H1 (cell line): ENCODE measurements around the gene NPHP4. TPM values are rescaled to one million over a fixed set of nuclear protein-coding genes. Genes with fewer than 3 reads are reported as not detected.

Experiments used
- CTCF ChIA-PET: fragments of 300-600 bp; sonication (Branson Sonifier 250); formaldehyde crosslinking; loops from one replicate; lab custom pipeline; 2021; ENCODE audit not compliant: partially characterized antibody; lab: Charles Lee
- POLR2A ChIA-PET: fragments of 300-600 bp; sonication (Branson Sonifier 250); formaldehyde crosslinking; loops from one replicate; lab custom pipeline; 2021; ENCODE audit warnings: inconsistent platforms; ENCODE audit not compliant: partially characterized antibody; lab: Charles Lee
- DNase-seq, 2 experiments: peaks; one replicate each; pipeline versions ENCODE4 v3.0.0 to v3.0.0-alpha.2; 2010 to 2022; ENCODE audit warnings: low spot score in 2 of 2, low read depth in 1 of 2, mixed read lengths in 1 of 2
- FAIRE-seq: peaks from 2 replicates; lab custom pipeline; 2011; peaks lifted over from hg19 to GRCh38; lab: Jason Lieb, UNC
- H2AFZ ChIP-seq: 2 replicates; pipeline ENCODE4 v1.8.1; 2012; ENCODE audit warnings: low read length, inconsistent platforms
- H2AK5ac ChIP-seq: 2 replicates; pipeline ENCODE4 v1.6.1; 2013; ENCODE audit warnings: low read depth, low read length
- H2BK120ac ChIP-seq: replicated peaks from 2 replicates; pipeline ENCODE3; 2013; ENCODE audit warnings: low read depth, low read length, inconsistent platforms
- H2BK12ac ChIP-seq: 2 replicates; pipeline ENCODE4 v1.6.1; 2013; ENCODE audit warnings: low read depth, low read length
- H2BK15ac ChIP-seq: 2 replicates; pipeline ENCODE4 v1.6.1; 2013; ENCODE audit warnings: low read length
- H2BK20ac ChIP-seq: 2 replicates; pipeline ENCODE4 v1.6.1; 2013; ENCODE audit warnings: low read length
- H2BK5ac ChIP-seq: 2 replicates; pipeline ENCODE4 v1.6.1; 2013; ENCODE audit warnings: low read depth, low read length
- H3K14ac ChIP-seq: 2 replicates; pipeline ENCODE4 v1.6.1; 2013; ENCODE audit warnings: inconsistent platforms; ENCODE audit not compliant: insufficient read length
- H3K18ac ChIP-seq: 2 replicates; pipeline ENCODE4 v1.6.1; 2013; ENCODE audit warnings: low read length; ENCODE audit errors: extremely low read depth
- H3K23ac ChIP-seq: 2 replicates; pipeline ENCODE4 v1.6.1; 2013; ENCODE audit warnings: inconsistent platforms; ENCODE audit not compliant: insufficient read length
- H3K23me2 ChIP-seq: 2 replicates; pipeline ENCODE4 v1.6.1; 2013; ENCODE audit warnings: low read depth, low read length
- H3K27ac ChIP-seq: 2 replicates; pipeline ENCODE4 v1.6.1; 2011; ENCODE audit warnings: low read depth, low read length, inconsistent platforms
- H3K27me3 ChIP-seq, 4 experiments: replicated peaks in 1 of 4; 1 replicate in 1 of 4; 2 replicates in 3 of 4; pipeline versions ENCODE4 v1.6.1 to v1.8.1; 2011 to 2013; ENCODE audit warnings: low read length in 3 of 4, mild to moderate bottlenecking in 3 of 4, inconsistent platforms in 2 of 4, mixed read lengths in 2 of 4, moderate library complexity in 1 of 4; ENCODE audit not compliant: control insufficient read depth in 3 of 4, insufficient read depth in 3 of 4; ENCODE audit errors: extremely low read depth in 1 of 4
- H3K36me3 ChIP-seq, 4 experiments: 2 replicates each; pipeline versions ENCODE4 v1.6.1 to v1.8.1; 2011 to 2013; ENCODE audit warnings: mild to moderate bottlenecking in 4 of 4, low read length in 3 of 4, moderate library complexity in 2 of 4, control low read depth in 1 of 4, inconsistent platforms in 1 of 4; ENCODE audit not compliant: insufficient read depth in 4 of 4, control insufficient read depth in 2 of 4
- H3K4ac ChIP-seq: replicated peaks from 2 replicates; pipeline ENCODE3; 2013; ENCODE audit warnings: low read length, low read depth, mixed read lengths, inconsistent platforms; ENCODE audit not compliant: insufficient read length
- H3K4me1 ChIP-seq, 4 experiments: replicated peaks in 1 of 4; 1 replicate in 1 of 4; 2 replicates in 3 of 4; pipeline versions ENCODE4 v1.6.1 to v1.8.1; 2011 to 2013; ENCODE audit warnings: low read length in 3 of 4, inconsistent platforms in 2 of 4, mixed read lengths in 1 of 4; ENCODE audit not compliant: insufficient read depth in 4 of 4, control insufficient read depth in 3 of 4
- H3K4me2 ChIP-seq, 2 experiments: 2 replicates each; pipeline versions ENCODE4 v1.6.1 to v1.8.1; 2011 to 2013; ENCODE audit warnings: low read depth in 2 of 2, low read length in 2 of 2, control low read depth in 1 of 2, inconsistent platforms in 1 of 2, mild to moderate bottlenecking in 1 of 2; ENCODE audit not compliant: insufficient read depth in 1 of 2
- H3K4me3 ChIP-seq, 4 experiments: fragments of 200-600, 300-600 bp in 1 of 4; sonication (generic), shearing (Covaris generic), sonication (Bioruptor Twin) in 1 of 4; 2 replicates each; pipeline versions ENCODE4 v1.5.1 to v1.8.1; 2011 to 2016; ENCODE audit warnings: low read length in 4 of 4, low read depth in 3 of 4, control low read depth in 2 of 4, inconsistent platforms in 2 of 4, mild to moderate bottlenecking in 2 of 4, mixed read lengths in 1 of 4, moderate library complexity in 1 of 4; ENCODE audit not compliant: insufficient read depth in 2 of 4; ENCODE audit errors: extremely low read depth in 1 of 4
- H3K56ac ChIP-seq: replicated peaks from 2 replicates; pipeline ENCODE3; 2013; ENCODE audit warnings: low read depth, mild to moderate bottlenecking, mixed read lengths, low read length, inconsistent platforms; ENCODE audit not compliant: insufficient read length
- H3K79me1 ChIP-seq: 2 replicates; pipeline ENCODE4 v1.6.1; 2013; ENCODE audit warnings: low read depth, low read length, control low read depth
- H3K79me2 ChIP-seq, 2 experiments: 2 replicates each; pipeline versions ENCODE4 v1.6.1 to v1.8.1; 2012 to 2013; ENCODE audit warnings: low read length in 2 of 2, mild to moderate bottlenecking in 2 of 2, inconsistent platforms in 1 of 2; ENCODE audit not compliant: insufficient read depth in 2 of 2, control insufficient read depth in 1 of 2
- H3K9ac ChIP-seq, 4 experiments: replicated peaks in 1 of 4; 1 replicate in 1 of 4; 2 replicates in 3 of 4; pipeline versions ENCODE4 v1.6.1 to v1.8.1; 2011 to 2013; ENCODE audit warnings: low read depth in 3 of 4, low read length in 3 of 4, control low read depth in 2 of 4, mild to moderate bottlenecking in 2 of 4, moderate library complexity in 2 of 4, inconsistent platforms in 1 of 4; ENCODE audit errors: extremely low read depth in 1 of 4
- H3K9me3 ChIP-seq, 2 experiments: 2 replicates each; pipeline versions ENCODE4 v1.6.1 to v1.8.1; 2012 to 2013; ENCODE audit warnings: mild to moderate bottlenecking in 2 of 2, moderate library complexity in 2 of 2, control low read depth in 1 of 2, inconsistent platforms in 1 of 2, low read depth in 1 of 2, low read length in 1 of 2, mixed read lengths in 1 of 2; ENCODE audit not compliant: insufficient read depth in 2 of 2
- H4K20me1 ChIP-seq, 2 experiments: replicated peaks in 1 of 2; 2 replicates each; pipeline versions ENCODE3 to v1.8.1; 2011 to 2013; ENCODE audit warnings: inconsistent platforms in 2 of 2, low read length in 2 of 2, mild to moderate bottlenecking in 1 of 2; ENCODE audit not compliant: insufficient read depth in 2 of 2, control insufficient read depth in 1 of 2
- H4K5ac ChIP-seq: 2 replicates; pipeline ENCODE4 v1.6.1; 2013; ENCODE audit warnings: low read length, low read depth, mixed read lengths, inconsistent platforms; ENCODE audit not compliant: insufficient read length
- H4K8ac ChIP-seq: 2 replicates; pipeline ENCODE4 v1.8.0; 2013; ENCODE audit warnings: mild to moderate bottlenecking, moderate library complexity, low read length, inconsistent platforms; ENCODE audit not compliant: insufficient read depth; ENCODE audit errors: extremely low read depth
- H4K91ac ChIP-seq: replicated peaks from 2 replicates; pipeline ENCODE3; 2013; ENCODE audit warnings: low read length, mixed read lengths, inconsistent platforms; ENCODE audit not compliant: insufficient read length
- ASH2L ChIP-seq: fragments of 200-600, 300-600 bp; sonication (generic); IDR thresholded peaks from one replicate; pipeline ENCODE4 v1.7.1; 2017; ENCODE audit warnings: low read length
- BACH1 ChIP-seq: IDR thresholded peaks from 2 replicates; pipeline ENCODE4 v1.6.1; 2012; ENCODE audit warnings: low read length, improper control_type of control experiment
- CBX5 ChIP-seq: fragments of 300-800, 300-1000 bp; sonication (generic); IDR thresholded peaks from 2 replicates; pipeline ENCODE4 v1.7.1; 2016; ENCODE audit warnings: antibody characterized with exemption, low read length, low read depth
- CHD2 ChIP-seq: IDR thresholded peaks from 2 replicates; pipeline ENCODE4 v1.6.1; 2012; ENCODE audit warnings: low read length, improper control_type of control experiment
- CTBP2 ChIP-seq: IDR thresholded peaks from 2 replicates; pipeline ENCODE4 v1.7.0; 2011; ENCODE audit warnings: borderline replicate concordance, mild to moderate bottlenecking, moderate library complexity, mixed read lengths, low read length; ENCODE audit not compliant: insufficient read depth, insufficient read length
- EGR1 ChIP-seq: IDR thresholded peaks from 2 replicates; pipeline ENCODE4 v1.6.1; 2011; ENCODE audit warnings: low read depth, low read length, borderline replicate concordance
- FOSL1 ChIP-seq: IDR thresholded peaks from 2 replicates; pipeline ENCODE4 v1.6.1; 2011; ENCODE audit warnings: mild to moderate bottlenecking, low read depth, low read length, moderate library complexity; ENCODE audit not compliant: insufficient read depth
- GABPA ChIP-seq: IDR thresholded peaks from 2 replicates; pipeline ENCODE4 v1.6.1; 2011; ENCODE audit warnings: mild to moderate bottlenecking, low read length, moderate library complexity, borderline replicate concordance; ENCODE audit not compliant: insufficient read depth
- JUN ChIP-seq: IDR thresholded peaks from 2 replicates; pipeline ENCODE4 v1.6.1; 2011; ENCODE audit warnings: low read depth, mild to moderate bottlenecking, improper control_type of control experiment, low read length
- KDM4A ChIP-seq: IDR thresholded peaks from one replicate; pipeline ENCODE4 v1.7.1; 2012; ENCODE audit warnings: low read depth, mild to moderate bottlenecking, moderate library complexity, low read length, inconsistent platforms; ENCODE audit not compliant: severe bottlenecking
- POLR2A ChIP-seq, 2 experiments: IDR thresholded peaks; 1 replicate in 1 of 2; 2 replicates in 1 of 2; pipeline ENCODE4 v1.6.1; 2011; ENCODE audit warnings: low read depth in 2 of 2, low read length in 2 of 2, mild to moderate bottlenecking in 2 of 2; ENCODE audit errors: control extremely low read depth in 1 of 2
- POLR2AphosphoS5 ChIP-seq: IDR thresholded peaks from 2 replicates; pipeline ENCODE4 v1.6.1; 2011; ENCODE audit warnings: low read depth, low read length
- RNF2 ChIP-seq: fragments of 200-900, 300-1000 bp; sonication (generic); IDR thresholded peaks from 2 replicates; pipeline ENCODE4 v1.7.1; 2016; ENCODE audit warnings: borderline replicate concordance, low read depth, mild to moderate bottlenecking, antibody characterized with exemption, low read length; ENCODE audit not compliant: poor library complexity, severe bottlenecking; ENCODE audit errors: missing control alignments
- RXRA ChIP-seq: IDR thresholded peaks from 2 replicates; pipeline ENCODE4 v1.6.1; 2011; ENCODE audit warnings: low read depth, mild to moderate bottlenecking, low read length, moderate library complexity; ENCODE audit not compliant: insufficient read depth
- SIRT6 ChIP-seq: IDR thresholded peaks from one replicate; pipeline ENCODE4 v1.7.1; 2012; ENCODE audit warnings: low read length, inconsistent platforms
- TBP ChIP-seq: IDR thresholded peaks from 2 replicates; pipeline ENCODE4 v1.6.1; 2011; ENCODE audit warnings: low read depth, low read length, improper control_type of control experiment
- WGBS, 2 experiments: shearing (Covaris generic) in 1 of 2; methylation state at CpG; one replicate each; pipeline versions ENCODE4 v1.1.6 to v1.1.7; 2013 to 2015; ENCODE audit warnings: low lambda C conversion rate in 2 of 2, mixed read lengths in 2 of 2, inconsistent platforms in 1 of 2, low coverage in 1 of 2, missing lambda C conversion rate in 1 of 2; ENCODE audit not compliant: insufficient replicate concordance in 2 of 2, insufficient coverage in 1 of 2, insufficient read length in 1 of 2; ENCODE audit errors: extremely low coverage in 1 of 2, missing lambda C conversion rate in 1 of 2; 5-methylcytosine and 5-hydroxymethylcytosine counted together
- polyA plus RNA-seq, 7 experiments: library from polyadenylated mRNA; depleted of rRNA in 3 of 7; stranded (reverse) in 5 of 7; unstranded in 2 of 7; fragments of >200 nt in 5 of 7; fragments of 200-250 nt in 2 of 7; gene quantifications; 1 replicate in 5 of 7; 2 replicates in 1 of 7; 4 replicates in 1 of 7; pipeline versions ENCODE4 v1.2.1 to v1.2.3, GENCODE V29; 2011 to 2013; ENCODE audit warnings: missing spikeins in 2 of 7, mixed read lengths in 2 of 7
- total RNA-seq: library from RNA; stranded (reverse); fragmentation: NEBNext Ultra II Directional; extraction: Animal tissue kit (Norgen Biotek cat#: 25700); gene quantifications from 2 replicates; pipeline ENCODE4 v1.2.1, GENCODE V29; 2021

NPHP4 gene
- total and polyA plus RNA-seq, 2 of the 8 experiments (the other 6 are each of a cell fraction or from before 2014, with no cell fraction given), result 5.8 to 14.0 TPM

DNA sequence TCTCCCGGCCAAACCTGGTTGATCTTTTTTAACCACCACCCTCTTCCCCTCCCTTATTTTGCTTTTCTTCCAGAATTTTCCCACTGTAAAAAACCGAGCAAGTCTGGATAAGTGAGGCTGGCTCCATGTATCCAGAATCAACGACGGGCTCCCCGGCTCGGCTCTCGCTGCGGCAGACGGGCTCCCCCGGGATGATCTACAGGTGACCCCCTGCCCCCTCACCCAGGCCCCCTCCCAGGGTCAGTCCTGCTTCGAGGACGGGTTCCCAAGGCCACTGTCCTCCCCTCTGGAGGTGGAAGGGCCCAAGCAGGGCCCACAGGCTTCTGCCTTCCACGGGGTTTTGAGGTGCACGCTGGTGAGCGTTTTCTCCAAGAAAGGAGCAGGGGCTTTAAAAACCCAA lies 48.2 kb upstream of the NPHP4 start:
- no peak overlapping the region for H2BK12ac ChIP-seq
- H2BK15ac ChIP-seq, result no peak overlapping the region
- POLR2A ChIA-PET, result no interaction called here
- DNase-seq (no peak), FAIRE-seq (no peak)
- H3K4me1 ChIP-seq, result peaks cover 0 to 5% (median 3%) of the 10 kb centered on the region in 4 experiments; a peak in 4 of 7 replicates
- no peak overlapping the region for H3K4me3 ChIP-seq
- no peak overlapping the region for H4K5ac ChIP-seq
- H3K27ac ChIP-seq, result no peak overlapping the region
- no peak overlapping the region for H2BK5ac ChIP-seq
- TF ChIP-seq TBP (no peak), KDM4A (no peak), SIRT6 (no peak), RXRA (no peak), CHD2 (no peak), POLR2A (IDR thresholded peaks at IDR 0.05; ENCODE audit: control extremely low read depth in 1 of 2, low read depth in 2 of 2, low read length in 2 of 2) (no peak), JUN (no peak), CTBP2 (no peak), CBX5 (no peak), FOSL1 (no peak), BACH1 (no peak), POLR2AphosphoS5 (no peak), RNF2 (no peak), EGR1 (no peak), GABPA (no peak), ASH2L (no peak)
- H4K91ac ChIP-seq, result no peak overlapping the region
- H3K23me2 ChIP-seq, result no peaks in the 10 kb centered on the region
- H2AK5ac ChIP-seq, result no peak overlapping the region
- no peaks in the 10 kb centered on the region for H3K9me3 ChIP-seq
- no peaks in the 10 kb centered on the region for H3K79me1 ChIP-seq
- H2BK120ac ChIP-seq, result no peak overlapping the region
- no peak overlapping the region for H3K23ac ChIP-seq
- no peak overlapping the region for H3K4me2 ChIP-seq
- no peak overlapping the region for H2BK20ac ChIP-seq
- no peak overlapping the region for H2AFZ ChIP-seq
- H3K56ac ChIP-seq, result no peak overlapping the region
- peaks cover 2 to 6% of the 10 kb centered on the region in 2 experiments for H4K20me1 ChIP-seq
- CTCF ChIA-PET, result interaction anchor here (1.0 to 4.6 kb wide), 6 partner anchors 11 to 60 kb away, joined by 3 to 43 read pairs (median 6); no protein-coding TSS in a partner anchor
- no peaks in the 10 kb centered on the region for H3K36me3 ChIP-seq
- H3K18ac ChIP-seq, result no peak overlapping the region
- 90% methylated on average over 12 of the region's 15 CpGs; no CpG with 5 or more reads in 1 of the 2 experiments for WGBS, 2 experiments
- no peak overlapping the region for H3K4ac ChIP-seq
- H3K79me2 ChIP-seq, result no peaks in the 10 kb centered on the region
- H3K9ac ChIP-seq, result no peak overlapping the region
- H4K8ac ChIP-seq, result no peak overlapping the region
- H3K14ac ChIP-seq, result no peak overlapping the region
- no peaks in the 10 kb centered on the region; a peak in 1 of 7 replicates for H3K27me3 ChIP-seq
